ENCODE measurements around the gene ALMS1.

- TF ChIP-seq POLR2A (IDR thresholded peaks at IDR 0.05): no peak
- no peak for TF ChIP-seq POLR2AphosphoS5 (IDR thresholded peaks at IDR 0.05)
- TF ChIP-seq CTCF (IDR thresholded peaks at IDR 0.05): no peak
Measured at GRCh38 chr2:73642338-73643018, 256.8 kb downstream of the ALMS1 start, which contains the start of gene NAT8.
